ENCODE results near the gene NADK.
"Not testable (repeated sequence)": the region's sequence is repeated elsewhere in the genome, so short reads cannot be mapped to it uniquely, and the experiment has no call there.

NADK gene

DNA sequence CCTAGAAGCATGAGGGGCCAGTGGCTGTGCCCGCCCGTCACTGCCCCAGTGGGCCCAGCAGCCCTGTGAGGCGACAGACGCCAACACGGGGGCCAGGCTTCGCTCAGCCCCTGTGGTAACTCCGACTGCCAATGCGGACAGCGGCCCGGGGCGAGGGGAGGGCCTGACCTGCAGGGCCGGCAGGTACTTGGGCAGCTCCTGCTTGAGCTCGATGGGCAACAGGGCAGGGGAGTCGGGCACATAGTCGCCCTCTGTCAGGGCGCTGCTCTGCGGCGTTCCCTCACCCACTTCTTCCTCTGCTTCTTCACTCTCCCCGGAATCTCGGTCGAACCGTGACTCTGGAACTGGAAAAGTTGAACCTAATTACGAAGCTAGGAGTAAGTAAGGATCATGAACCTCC is 71.0 kb downstream of the NADK start:
- H2BK15ac ChIP-seq (replicated peaks; ENCODE audit: low read depth); H3K56ac ChIP-seq (ENCODE audit: low read length); H2BK120ac ChIP-seq (ENCODE audit: low read depth, low read length); H3K4me1 ChIP-seq (ENCODE audit: control insufficient read depth, low read depth, low read length); H3K4me3 ChIP-seq (ENCODE audit: low read length); H4K5ac ChIP-seq (ENCODE audit: low read length); H3K27ac ChIP-seq (ENCODE audit: low read depth, low read length); H3K36me3 ChIP-seq (ENCODE audit: control insufficient read depth, insufficient read depth, low read length); H3K79me2 ChIP-seq (ENCODE audit: control insufficient read depth, insufficient read depth, low read length); H3K4me2 ChIP-seq (ENCODE audit: low read length); H4K8ac ChIP-seq (ENCODE audit: low read depth, low read length); H3K18ac ChIP-seq (ENCODE audit: low read length); H3K9ac ChIP-seq (ENCODE audit: low read length); H3K4ac ChIP-seq (ENCODE audit: low read depth, low read length); H3K79me1 ChIP-seq (ENCODE audit: low read length); H3K27me3 ChIP-seq (ENCODE audit: insufficient read depth, low read length, poor library complexity); H3K23ac ChIP-seq (ENCODE audit: low read length); H2BK5ac ChIP-seq (ENCODE audit: low read length); DNase-seq; H2AK5ac ChIP-seq (ENCODE audit: low read length): not testable (repeated sequence)
- WGBS (ENCODE audit: extremely low coverage, insufficient coverage, low lambda C conversion rate), result no CpG with 5 or more reads among the region's 23 CpGs

DNA sequence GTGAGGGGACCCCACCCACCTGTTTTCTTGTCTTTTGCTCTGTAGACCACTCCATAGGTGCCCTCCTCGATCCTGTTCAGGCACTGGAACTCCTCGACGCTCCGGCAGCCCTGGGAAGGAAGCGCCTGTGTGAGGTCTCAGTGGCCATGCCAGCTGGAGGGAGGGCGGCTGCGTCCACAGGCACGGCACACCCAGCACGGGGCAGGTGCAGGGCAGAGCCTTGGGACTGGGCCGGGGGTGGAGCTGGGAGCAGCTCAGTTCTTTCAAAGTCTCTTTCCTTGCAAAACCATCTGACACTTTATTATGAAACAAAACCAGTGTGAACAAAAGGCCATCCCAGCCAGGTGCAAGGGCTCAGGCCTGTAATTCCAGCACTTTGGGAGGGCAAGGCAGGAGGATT is 72.6 kb downstream of the NADK start:
- not testable (repeated sequence) for H3K4ac ChIP-seq (ENCODE audit: low read depth, low read length); H2AK5ac ChIP-seq (ENCODE audit: low read length)

DNA sequence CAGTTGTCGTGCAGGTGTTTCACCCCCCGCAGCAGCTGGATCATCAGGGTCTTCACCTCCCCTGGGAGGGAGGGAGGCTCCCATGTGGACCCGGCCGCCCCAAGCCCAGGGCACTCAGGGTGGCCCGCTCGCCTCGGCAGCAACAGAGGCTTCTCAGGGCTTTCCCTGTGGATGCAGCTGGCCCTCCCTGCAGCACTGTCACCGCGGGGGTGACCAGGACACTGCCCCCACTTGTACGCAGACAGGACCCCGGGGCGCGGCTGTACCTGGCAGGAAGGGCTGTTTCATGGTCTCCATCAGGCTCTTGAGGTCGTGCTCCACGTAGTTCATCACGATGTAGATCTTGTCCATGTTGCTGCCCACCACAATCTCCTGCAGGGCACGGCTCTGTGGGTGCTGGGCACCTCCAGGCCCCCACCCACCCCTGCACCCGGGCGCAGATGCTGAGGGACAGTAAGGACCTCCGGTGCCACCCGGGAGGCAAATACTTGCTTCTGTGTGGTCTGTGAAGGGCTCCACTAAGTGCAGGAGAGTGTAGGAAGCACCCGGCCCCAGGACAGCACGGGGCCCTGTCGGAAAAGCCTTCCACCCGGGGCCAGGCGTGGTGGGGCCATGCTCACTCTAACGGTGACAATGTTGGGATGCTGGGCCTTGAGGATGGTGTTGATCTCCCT is 73.8 kb downstream of the NADK start:
- not testable (repeated sequence) for H2BK120ac ChIP-seq (ENCODE audit: low read depth, low read length); H4K8ac ChIP-seq (ENCODE audit: low read depth, low read length); H3K27me3 ChIP-seq (ENCODE audit: insufficient read depth, low read length, poor library complexity); H3K23ac ChIP-seq (ENCODE audit: low read length); H3K36me3 ChIP-seq (ENCODE audit: control insufficient read depth, insufficient read depth, low read length); H3K4me1 ChIP-seq (ENCODE audit: control insufficient read depth, low read depth, low read length); H3K79me1 ChIP-seq (ENCODE audit: low read length); H3K4me2 ChIP-seq (ENCODE audit: low read length); H2BK15ac ChIP-seq (replicated peaks; ENCODE audit: low read depth); H3K79me2 ChIP-seq (ENCODE audit: control insufficient read depth, insufficient read depth, low read length); H3K4ac ChIP-seq (ENCODE audit: low read depth, low read length); H2BK5ac ChIP-seq (ENCODE audit: low read length); H3K9ac ChIP-seq (ENCODE audit: low read length); H4K5ac ChIP-seq (ENCODE audit: low read length); H3K18ac ChIP-seq (ENCODE audit: low read length); H3K56ac ChIP-seq (ENCODE audit: low read length); H3K4me3 ChIP-seq (ENCODE audit: low read length); H2AK5ac ChIP-seq (ENCODE audit: low read length); DNase-seq; H3K27ac ChIP-seq (ENCODE audit: low read depth, low read length)
- WGBS (ENCODE audit: extremely low coverage, insufficient coverage, low lambda C conversion rate), result no CpG with 5 or more reads among the region's 27 CpGs

More for the DNA sequence above, 72.6 kb downstream of the NADK start:
- not testable (repeated sequence) for H4K5ac ChIP-seq (ENCODE audit: low read length); H3K36me3 ChIP-seq (ENCODE audit: control insufficient read depth, insufficient read depth, low read length); H3K27me3 ChIP-seq (ENCODE audit: insufficient read depth, low read length, poor library complexity); H2BK15ac ChIP-seq (replicated peaks; ENCODE audit: low read depth); H3K4me2 ChIP-seq (ENCODE audit: low read length); H3K23ac ChIP-seq (ENCODE audit: low read length); H2BK120ac ChIP-seq (ENCODE audit: low read depth, low read length); H3K4me3 ChIP-seq (ENCODE audit: low read length); H3K27ac ChIP-seq (ENCODE audit: low read depth, low read length); H3K4me1 ChIP-seq (ENCODE audit: control insufficient read depth, low read depth, low read length); H3K18ac ChIP-seq (ENCODE audit: low read length); H4K8ac ChIP-seq (ENCODE audit: low read depth, low read length); H3K9ac ChIP-seq (ENCODE audit: low read length); DNase-seq; H3K56ac ChIP-seq (ENCODE audit: low read length); H2BK5ac ChIP-seq (ENCODE audit: low read length); H3K79me2 ChIP-seq (ENCODE audit: control insufficient read depth, insufficient read depth, low read length); H3K79me1 ChIP-seq (ENCODE audit: low read length)
- no CpG with 5 or more reads among the region's 10 CpGs for WGBS (ENCODE audit: extremely low coverage, insufficient coverage, low lambda C conversion rate)

DNA sequence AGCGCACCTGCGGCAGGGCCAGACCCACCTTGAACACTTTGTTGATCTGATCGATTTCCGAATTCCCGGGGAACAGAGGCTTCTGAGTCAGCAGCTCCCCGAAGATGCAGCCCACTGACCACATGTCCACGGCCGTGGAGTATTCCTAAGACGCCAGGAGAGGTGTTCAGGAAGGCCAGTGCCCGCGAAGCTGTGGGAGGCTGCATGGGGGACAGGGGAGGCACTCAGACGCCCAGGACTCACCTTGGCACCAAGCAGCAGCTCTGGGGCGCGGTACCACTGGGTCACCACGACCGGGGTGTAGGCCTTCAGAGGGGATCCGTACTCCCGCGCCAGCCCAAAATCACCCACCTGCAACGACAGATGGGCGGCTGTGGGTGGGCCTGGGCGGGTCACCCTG is 74.5 kb downstream of the NADK start:
- no peak for DNase-seq
- Histone ChIP-seq H3K18ac (ENCODE audit: low read length) (no peak overlapping the region), H3K56ac (ENCODE audit: low read length) (no peak overlapping the region), H3K9ac (ENCODE audit: low read length) (no peak overlapping the region), H3K23ac (ENCODE audit: low read length) (no peak overlapping the region), H3K36me3 (ENCODE audit: control insufficient read depth, insufficient read depth, low read length) (no peaks in the 10 kb centered on the region), H2BK5ac (ENCODE audit: low read length) (no peak overlapping the region), H3K79me1 (ENCODE audit: low read length) (no peaks in the 10 kb centered on the region), H2BK15ac (replicated peaks; ENCODE audit: low read depth) (no peak overlapping the region), H2BK120ac (ENCODE audit: low read depth, low read length) (no peak overlapping the region), H3K4ac (ENCODE audit: low read depth, low read length) (no peak overlapping the region), H4K5ac (ENCODE audit: low read length) (no peak overlapping the region), H3K4me1 (ENCODE audit: control insufficient read depth, low read depth, low read length) (no peaks in the 10 kb centered on the region), H3K79me2 (ENCODE audit: control insufficient read depth, insufficient read depth, low read length) (no peaks in the 10 kb centered on the region), H2AK5ac (ENCODE audit: low read length) (no peak overlapping the region), H3K4me2 (ENCODE audit: low read length) (no peak overlapping the region), H3K27ac (ENCODE audit: low read depth, low read length) (no peak overlapping the region), H4K8ac (ENCODE audit: low read depth, low read length) (no peak overlapping the region), H3K27me3 (ENCODE audit: insufficient read depth, low read length, poor library complexity) (no peaks in the 10 kb centered on the region), H3K4me3 (ENCODE audit: low read length) (no peak overlapping the region)
- WGBS (ENCODE audit: extremely low coverage, insufficient coverage, low lambda C conversion rate), result no CpG with 5 or more reads among the region's 22 CpGs

DNA sequence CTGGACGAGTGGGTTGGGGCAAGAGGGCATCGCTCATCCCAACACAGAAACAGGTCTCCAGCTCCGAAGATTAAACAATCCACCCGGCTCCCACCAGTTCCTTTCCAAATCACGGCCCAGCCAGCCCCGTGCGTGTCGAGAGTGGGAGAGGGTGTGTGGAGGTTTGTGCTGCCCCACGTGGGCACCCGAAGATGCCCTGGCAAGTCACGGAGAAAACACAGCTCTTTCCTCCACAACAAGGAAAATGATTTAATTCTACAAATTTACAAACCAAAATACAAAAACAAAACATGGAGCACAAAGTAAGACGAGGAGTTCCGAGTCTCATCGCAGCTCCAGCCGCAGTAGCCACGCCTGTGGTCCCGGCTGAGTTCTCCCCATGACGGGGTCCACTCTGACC is 75.8 kb downstream of the NADK start:
- WGBS (ENCODE audit: extremely low coverage, insufficient coverage, low lambda C conversion rate), result no CpG with 5 or more reads among the region's 18 CpGs
- H3K9ac ChIP-seq (ENCODE audit: low read length); H3K4me3 ChIP-seq (ENCODE audit: low read length); H4K8ac ChIP-seq (ENCODE audit: low read depth, low read length); H2AK5ac ChIP-seq (ENCODE audit: low read length); H3K18ac ChIP-seq (ENCODE audit: low read length); H3K56ac ChIP-seq (ENCODE audit: low read length); H3K79me2 ChIP-seq (ENCODE audit: control insufficient read depth, insufficient read depth, low read length); DNase-seq; H3K4ac ChIP-seq (ENCODE audit: low read depth, low read length); H3K23ac ChIP-seq (ENCODE audit: low read length); H4K5ac ChIP-seq (ENCODE audit: low read length); H2BK5ac ChIP-seq (ENCODE audit: low read length); H2BK15ac ChIP-seq (replicated peaks; ENCODE audit: low read depth); H2BK120ac ChIP-seq (ENCODE audit: low read depth, low read length); H3K27ac ChIP-seq (ENCODE audit: low read depth, low read length); H3K36me3 ChIP-seq (ENCODE audit: control insufficient read depth, insufficient read depth, low read length); H3K4me2 ChIP-seq (ENCODE audit: low read length); H3K4me1 ChIP-seq (ENCODE audit: control insufficient read depth, low read depth, low read length); H3K27me3 ChIP-seq (ENCODE audit: insufficient read depth, low read length, poor library complexity); H3K79me1 ChIP-seq (ENCODE audit: low read length): not testable (repeated sequence)

Data from mesendoderm (in vitro differentiated cells).